Stimulated activated naive CD8-positive, alpha-beta T cell treated with anti-CD3 and anti-CD28 coated beads, Interleukin-15, amount 100 ng/mL, for 72 hours (primary cell): ENCODE data around the gene ABHD8.
A peak's percentile ranks its signal among the peaks of the same experiment; 100 is the strongest.

Experiments
- ATAC-seq: fragments of 150-1000 bp; cut with Tn5 transposase; 2 replicates; pipeline ENCODE4 v1.10.0; 2021; ENCODE audit warnings: mild to moderate bottlenecking, moderate library complexity
- DNase-seq, 2 donors: peaks; one replicate each; pipeline ENCODE4 v3.0.0; 2021 to 2022
- H3K27ac Mint-ChIP-seq, 2 donors: one replicate each; pipeline ENCODE4 v1.8.0; 2022; ENCODE audit warnings: mild to moderate bottlenecking in 2 of 2, mixed read lengths in 2 of 2, moderate library complexity in 2 of 2
- H3K27me3 Mint-ChIP-seq: one replicate; pipeline ENCODE4 v1.8.0; 2022; ENCODE audit warnings: mixed read lengths
- H3K4me1 Mint-ChIP-seq: one replicate; pipeline ENCODE4 v1.8.0; 2022; ENCODE audit warnings: mild to moderate bottlenecking, mixed read lengths
- H3K4me3 Mint-ChIP-seq, 2 donors: one replicate each; pipeline ENCODE4 v1.8.0; 2022; ENCODE audit warnings: mild to moderate bottlenecking in 2 of 2, mixed read lengths in 2 of 2, moderate library complexity in 1 of 2
- H3K9me3 Mint-ChIP-seq, 2 donors: one replicate each; pipeline ENCODE4 v1.8.0; 2022; ENCODE audit warnings: mixed read lengths in 2 of 2

ABHD8 gene

GRCh38 chr19:17255150-17255621, 48.0 kb downstream of the ABHD8 start:
- DNase-seq (no peak), ATAC-seq (no peak)
- H3K27me3 Mint-ChIP-seq, result no peaks in the 10 kb centered on the region
- no peaks in the 10 kb centered on the region for H3K9me3 Mint-ChIP-seq
- H3K4me3 Mint-ChIP-seq, result no peak overlapping the region
- no peak overlapping the region for H3K27ac Mint-ChIP-seq
- H3K4me1 Mint-ChIP-seq, result no peaks in the 10 kb centered on the region

DNA sequence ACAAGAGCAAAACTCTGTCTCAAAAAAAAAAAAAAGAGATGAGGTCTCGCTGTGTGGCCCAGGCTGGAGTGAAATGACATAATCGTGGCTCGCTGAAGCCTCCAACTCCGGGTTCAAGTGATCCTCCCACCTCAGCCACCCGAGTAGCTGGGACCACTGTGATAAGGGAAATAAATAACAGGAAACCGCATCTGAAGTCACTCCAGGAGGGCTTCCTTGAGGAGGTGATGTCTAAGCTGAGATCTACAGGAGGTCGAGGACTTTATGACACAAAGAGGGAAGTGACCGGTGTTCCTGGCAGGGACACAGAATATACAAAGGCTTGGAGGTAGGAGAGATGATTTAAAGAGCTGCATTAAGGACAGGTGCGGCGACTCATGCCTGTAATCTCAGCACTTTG, 48.6 kb downstream of the ABHD8 start:
- DNase-seq (no peak), ATAC-seq (no peak)
- Mint-ChIP-seq H3K4me1 (no peaks in the 10 kb centered on the region), H3K9me3 (no peaks in the 10 kb centered on the region), H3K27ac (no peak overlapping the region), H3K27me3 (no peaks in the 10 kb centered on the region), H3K4me3 (no peak overlapping the region)

GRCh38 chr19:17249887-17250548, 53.2 kb downstream of the ABHD8 start:
- DNase-seq (no peak), ATAC-seq (no peak)
- H3K27me3 Mint-ChIP-seq, result peaks cover 13% of the 10 kb centered on the region
- H3K9me3 Mint-ChIP-seq, result no peaks in the 10 kb centered on the region
- H3K4me1 Mint-ChIP-seq, result peaks cover 17% of the 10 kb centered on the region
- H3K4me3 Mint-ChIP-seq, result no peak overlapping the region
- no peak overlapping the region for H3K27ac Mint-ChIP-seq

DNA sequence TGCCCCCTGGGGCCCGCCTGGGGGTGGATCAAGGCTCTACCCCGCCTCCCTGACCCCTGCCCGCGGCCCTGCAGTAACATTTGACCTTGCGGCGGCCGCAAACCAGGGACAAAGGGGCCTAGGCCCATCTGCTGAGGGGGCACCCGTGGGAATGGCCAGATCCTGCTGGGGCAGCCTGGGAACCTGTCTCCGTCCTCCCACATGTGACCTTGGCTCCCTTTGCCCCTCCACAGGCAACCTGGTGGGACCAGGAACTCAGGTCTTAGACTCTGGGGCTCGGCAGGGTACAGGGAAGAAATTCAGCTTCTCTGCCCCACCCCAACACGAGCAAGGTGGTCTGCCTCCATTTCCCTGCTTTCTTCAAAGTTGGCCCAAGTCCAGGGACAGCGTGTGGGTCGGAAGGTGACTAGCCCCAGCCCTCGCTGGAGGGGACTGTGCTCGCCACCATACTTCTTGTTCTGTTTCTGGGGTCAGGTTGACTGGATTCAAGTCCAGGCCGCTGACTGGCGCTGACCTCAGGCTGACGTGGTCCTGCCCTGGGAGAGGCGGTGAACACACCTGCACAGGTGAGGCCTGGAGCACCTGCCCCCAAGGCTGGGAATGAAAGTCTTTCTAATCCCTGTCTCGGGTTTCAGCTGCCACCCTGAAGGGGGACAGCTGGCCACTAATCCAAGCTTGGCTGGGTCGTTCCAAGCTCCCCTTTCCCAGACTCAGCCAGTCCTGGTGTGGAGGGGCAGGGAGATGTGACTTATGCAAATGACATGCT, 55.0 kb downstream of the ABHD8 start:
- no peaks in the 10 kb centered on the region for H3K9me3 Mint-ChIP-seq
- no peak for DNase-seq
- peaks cover 13% of the 10 kb centered on the region for H3K27me3 Mint-ChIP-seq
- H3K4me1 Mint-ChIP-seq, result peaks cover 24% of the 10 kb centered on the region
- ATAC-seq, result no peak
- no peak overlapping the region for H3K27ac Mint-ChIP-seq
- H3K4me3 Mint-ChIP-seq, result no peak overlapping the region

DNA sequence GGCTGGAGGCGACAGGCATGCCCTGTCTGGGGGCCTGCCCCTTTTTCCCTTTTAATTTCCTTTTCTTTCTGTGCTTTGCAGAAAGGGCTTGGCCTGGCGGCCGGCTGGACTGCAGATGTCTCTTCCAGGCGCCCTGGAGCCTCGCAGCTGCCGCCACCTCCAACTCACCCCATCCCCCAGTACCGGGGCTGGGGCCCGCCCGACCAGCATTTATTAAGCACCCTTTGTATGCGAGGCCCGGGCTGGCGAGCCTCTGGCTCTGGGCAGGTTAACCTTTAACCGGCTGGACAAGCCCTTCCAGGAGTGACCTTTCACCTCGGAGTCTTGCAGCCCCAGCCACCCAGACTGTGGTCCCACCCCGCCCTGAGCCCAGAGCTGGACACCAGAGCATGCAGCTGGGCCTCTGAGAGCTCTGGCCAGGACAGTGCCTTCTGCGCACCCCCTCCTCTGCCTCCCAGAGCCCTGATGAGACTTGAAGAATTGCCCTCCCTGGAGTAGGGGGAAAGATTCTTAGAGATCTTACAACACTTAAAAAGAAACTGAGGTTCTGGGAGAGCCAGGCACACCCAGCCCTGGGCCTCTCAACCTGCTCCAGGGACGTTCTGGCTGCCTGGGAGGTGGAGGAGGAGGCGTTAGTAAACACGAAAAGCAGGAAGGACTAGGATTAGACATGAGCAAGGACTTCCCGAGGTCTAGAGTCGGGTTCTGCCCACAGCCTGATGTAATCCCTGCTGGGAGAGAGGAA, 56.4 kb downstream of the ABHD8 start:
- Mint-ChIP-seq H3K4me1 (peaks cover 24% of the 10 kb centered on the region), H3K9me3 (no peaks in the 10 kb centered on the region), H3K27me3 (peaks cover 13% of the 10 kb centered on the region), H3K27ac (peak overlapping the region; percentile 33 to 95), H3K4me3 (peak overlapping the region; percentile 96 to 97)
- ATAC-seq (no peak), DNase-seq (no peak)

DNA sequence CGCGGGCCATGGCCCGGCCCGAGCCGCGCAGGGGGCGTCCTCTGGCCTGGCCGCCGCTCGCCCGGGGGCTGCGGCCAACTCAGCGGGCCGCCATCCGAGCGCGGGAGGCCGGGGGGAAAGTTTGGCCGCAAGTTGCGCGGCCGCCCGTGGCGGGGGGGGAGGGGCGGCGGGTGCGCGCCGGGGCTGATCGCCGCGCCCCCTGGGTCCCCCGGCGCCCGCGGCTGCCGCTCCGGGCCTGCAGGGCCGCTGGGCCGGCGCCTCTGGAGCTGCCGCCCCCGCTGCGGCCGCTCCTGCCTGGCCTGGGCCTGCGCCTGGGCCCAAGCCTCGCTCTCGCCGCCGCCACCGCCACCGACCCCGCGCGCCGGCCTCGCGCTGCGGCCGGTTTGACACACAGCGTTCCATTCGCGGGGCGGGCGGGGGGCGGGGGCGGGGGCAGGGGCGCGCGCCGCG, 57.7 kb downstream of the ABHD8 start, which contains the start of gene NR2F6:
NR2F6 (minus strand) TSS at position 385 of the 450 bp plus-strand sequence. CDS start 699 bp downstream, outside the sequence.
- H3K27me3 Mint-ChIP-seq, result peaks cover 13% of the 10 kb centered on the region
- no peak for DNase-seq
- peak within 1 kb of the TSS; percentile 96 to 97 for H3K4me3 Mint-ChIP-seq
- peak within 1 kb of the TSS; percentile 90 to 95 for H3K27ac Mint-ChIP-seq
- H3K9me3 Mint-ChIP-seq, result no peaks in the 10 kb centered on the region
- peak; percentile 36 for ATAC-seq
- peaks cover 24% of the 10 kb centered on the region for H3K4me1 Mint-ChIP-seq

- no peak overlapping the region for H3K27ac Mint-ChIP-seq
- DNase-seq, result no peak
- H3K4me3 Mint-ChIP-seq, result peak overlapping the region; percentile 51 to 69
- peak; percentile 36 for ATAC-seq
- no peaks in the 10 kb centered on the region for H3K9me3 Mint-ChIP-seq
- peaks cover 13% of the 10 kb centered on the region for H3K27me3 Mint-ChIP-seq
- H3K4me1 Mint-ChIP-seq, result peaks cover 24% of the 10 kb centered on the region
These were observed 58.3 kb downstream of the ABHD8 start for GRCh38 chr19:17244618-17245534.

DNA sequence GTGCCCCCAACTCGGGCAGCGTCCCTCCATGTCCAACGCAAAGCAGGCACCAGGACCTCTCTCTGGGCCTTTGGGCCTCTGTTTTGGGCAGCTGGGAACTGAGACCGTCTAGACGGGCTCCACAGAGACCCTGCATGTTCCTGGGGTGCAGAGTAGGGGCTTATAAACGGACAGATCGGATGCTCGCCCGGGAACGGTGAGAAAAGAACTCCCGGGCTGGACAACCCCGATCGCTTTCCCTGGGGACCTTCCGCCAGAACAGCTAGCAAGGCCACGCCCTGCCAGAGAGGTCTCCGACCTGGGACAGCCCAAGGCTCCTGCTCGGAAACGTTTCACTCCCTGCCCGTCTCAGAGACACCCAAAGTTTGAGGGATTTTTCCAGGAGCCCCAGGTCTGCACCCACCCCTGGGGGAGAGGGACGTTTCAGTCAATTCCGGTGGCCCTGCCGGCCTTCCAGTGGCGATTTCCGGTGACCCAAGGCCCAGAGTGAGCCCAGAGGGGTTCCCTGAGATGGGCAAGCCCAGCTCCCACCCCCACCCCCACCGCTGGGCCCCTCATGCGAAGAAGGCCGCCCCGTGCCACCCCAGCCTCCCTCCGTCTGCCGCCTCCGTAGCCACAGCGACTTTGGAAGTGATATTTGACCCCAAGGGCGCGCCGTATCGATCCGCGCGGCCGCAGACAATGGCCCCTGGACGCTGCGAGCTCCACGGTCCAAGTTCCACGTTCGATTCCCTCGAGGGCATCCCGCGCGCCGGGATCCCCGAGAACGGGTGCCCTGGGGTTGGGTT, 59.2 kb downstream of the ABHD8 start:
- H3K4me3 Mint-ChIP-seq, result peak overlapping the region; percentile 51 to 69
- no peak for ATAC-seq
- no peak overlapping the region for H3K27ac Mint-ChIP-seq
- H3K9me3 Mint-ChIP-seq, result no peaks in the 10 kb centered on the region
- H3K27me3 Mint-ChIP-seq, result peaks cover 13% of the 10 kb centered on the region
- peaks cover 24% of the 10 kb centered on the region for H3K4me1 Mint-ChIP-seq
- no peak for DNase-seq

- no peak for DNase-seq
- peaks cover 24% of the 10 kb centered on the region for H3K4me1 Mint-ChIP-seq
- H3K4me3 Mint-ChIP-seq, result no peak overlapping the region
- peaks cover 13% of the 10 kb centered on the region for H3K27me3 Mint-ChIP-seq
- no peak overlapping the region for H3K27ac Mint-ChIP-seq
- ATAC-seq, result no peak
- H3K9me3 Mint-ChIP-seq, result no peaks in the 10 kb centered on the region
These were observed 59.9 kb downstream of the ABHD8 start for GRCh38 chr19:17243211-17243829.

DNA sequence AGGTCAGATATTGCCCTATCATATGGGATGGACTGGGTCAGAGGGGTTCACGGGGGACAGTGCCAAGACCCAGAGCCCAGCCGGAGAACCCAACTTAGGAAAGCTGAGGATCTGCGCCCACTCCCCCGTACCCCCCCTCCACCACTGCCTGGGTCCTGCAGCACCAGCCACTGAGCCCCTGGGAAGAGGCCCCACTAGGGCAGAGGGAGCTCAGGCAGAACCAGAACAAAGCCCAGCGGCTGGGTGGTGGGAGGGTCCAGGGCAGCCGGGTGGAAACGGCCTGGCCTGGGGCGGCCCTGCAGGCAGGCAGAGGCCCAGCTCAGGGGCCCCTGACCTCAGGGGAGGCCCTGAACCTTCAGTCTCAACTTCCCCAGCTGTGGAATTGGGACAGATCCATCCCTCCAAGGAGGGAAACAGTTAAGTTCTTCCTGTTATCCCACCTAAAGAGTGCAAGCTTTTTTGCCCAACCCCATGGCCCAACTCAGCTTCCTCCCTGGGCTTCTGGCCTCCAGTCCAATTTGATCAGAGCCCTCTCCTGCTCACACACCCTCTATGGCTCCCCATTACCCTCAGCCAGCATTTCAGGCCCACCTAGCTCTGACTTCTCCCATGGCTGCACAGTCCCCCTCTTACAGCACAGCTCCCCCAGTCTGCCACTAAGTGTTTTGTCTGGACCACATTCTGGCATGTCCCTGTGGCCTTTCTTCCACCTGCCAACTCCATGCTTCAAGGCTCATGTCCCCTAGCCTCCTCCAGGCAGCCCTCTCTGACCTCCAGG, 60.6 kb downstream of the ABHD8 start:
- Mint-ChIP-seq H3K4me3 (no peak overlapping the region), H3K27ac (no peak overlapping the region), H3K9me3 (no peaks in the 10 kb centered on the region), H3K4me1 (peaks cover 24% of the 10 kb centered on the region), H3K27me3 (peaks cover 9% of the 10 kb centered on the region)
- DNase-seq (no peak), ATAC-seq (no peak)
